H1 (cell line): ENCODE data around the gene NARS2. TPM values are rescaled to one million over a fixed set of nuclear protein-coding genes. Genes with fewer than 3 reads are reported as not detected.

Experiments
- CREB1 ChIP-seq: IDR thresholded peaks from 2 replicates; pipeline ENCODE4 v1.6.1; 2012; ENCODE audit warnings: inconsistent platforms
- polyA plus RNA-seq, 7 experiments: library from polyadenylated mRNA; depleted of rRNA in 3 of 7; stranded (reverse) in 5 of 7; unstranded in 2 of 7; fragments of >200 nt in 5 of 7; fragments of 200-250 nt in 2 of 7; gene quantifications; 1 replicate in 5 of 7; 2 replicates in 1 of 7; 4 replicates in 1 of 7; pipeline versions ENCODE4 v1.2.1 to v1.2.3, GENCODE V29; 2011 to 2013; ENCODE audit warnings: missing spikeins in 2 of 7, mixed read lengths in 2 of 7
- total RNA-seq: library from RNA; stranded (reverse); fragmentation: NEBNext Ultra II Directional; extraction: Animal tissue kit (Norgen Biotek cat#: 25700); gene quantifications from 2 replicates; pipeline ENCODE4 v1.2.1, GENCODE V29; 2021

The NARS2 gene
- total and polyA plus RNA-seq, 2 of the 8 experiments (the other 6 are each of a cell fraction or from before 2014, with no cell fraction given): 26.2 to 51.6 TPM

DNA sequence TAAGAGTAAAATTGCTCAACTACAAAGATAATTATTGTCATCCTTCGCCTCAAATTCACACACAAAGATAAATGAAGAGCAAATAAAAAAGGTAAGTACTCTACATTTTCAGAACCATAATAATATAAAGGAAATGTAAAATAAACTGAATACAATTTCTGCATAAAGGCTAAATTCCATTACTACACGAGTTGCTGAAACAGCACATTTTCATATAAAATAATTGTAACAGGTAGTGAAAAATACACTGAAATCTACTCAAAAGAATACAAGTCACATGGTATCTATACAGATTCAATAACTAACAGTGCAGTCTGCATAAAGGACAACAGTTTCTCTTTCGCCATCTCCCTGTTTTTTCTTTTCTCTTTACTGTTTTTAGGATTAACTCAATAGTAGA lies 102.3 kb downstream of the NARS2 start (continued):
- TF ChIP-seq CREB1: no peak
